Peyer's patch (tissue), 4 donors: ENCODE measurements around the gene MTFP1.

Experiments used
- POLR2A ChIP-seq, 2 donors: fragments of 450-650 bp; IDR thresholded peaks; one replicate each; pipeline ENCODE4 v1.5.1; 2017; ENCODE audit warnings: antibody characterized with exemption in 2 of 2, mild to moderate bottlenecking in 2 of 2, moderate library complexity in 2 of 2
- TF ChIP-seq, protein P1 (sequence below), 6 experiments: fragments of 450-650 bp in 4 of 6; fragments of 200-600 bp in 2 of 6; sonication (generic) in 1 of 6; IDR thresholded peaks; one replicate each; pipeline ENCODE4 v1.5.1; 2017 to 2019; ENCODE audit warnings: antibody characterized with exemption in 6 of 6, mild to moderate bottlenecking in 3 of 6, moderate library complexity in 1 of 6

DNA sequence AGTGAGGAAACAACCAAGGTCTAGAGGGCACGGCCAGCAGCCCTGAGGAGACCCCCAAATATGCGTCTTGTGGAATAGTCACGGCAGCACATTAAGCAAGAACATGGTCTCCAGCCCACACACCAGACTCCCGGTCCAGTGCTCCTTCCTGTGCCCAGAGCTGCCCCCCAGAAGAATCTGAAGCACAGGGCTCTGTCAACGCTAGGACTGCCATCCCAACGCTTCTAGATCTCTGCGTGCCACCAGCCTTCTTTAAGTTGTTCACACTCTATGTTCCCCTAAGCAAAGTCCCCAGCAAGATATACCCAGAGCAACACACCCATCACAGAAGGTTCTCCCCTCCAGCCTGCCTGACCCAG lies 32.3 kb upstream of the MTFP1 start:
- TF ChIP-seq, protein P1, sequence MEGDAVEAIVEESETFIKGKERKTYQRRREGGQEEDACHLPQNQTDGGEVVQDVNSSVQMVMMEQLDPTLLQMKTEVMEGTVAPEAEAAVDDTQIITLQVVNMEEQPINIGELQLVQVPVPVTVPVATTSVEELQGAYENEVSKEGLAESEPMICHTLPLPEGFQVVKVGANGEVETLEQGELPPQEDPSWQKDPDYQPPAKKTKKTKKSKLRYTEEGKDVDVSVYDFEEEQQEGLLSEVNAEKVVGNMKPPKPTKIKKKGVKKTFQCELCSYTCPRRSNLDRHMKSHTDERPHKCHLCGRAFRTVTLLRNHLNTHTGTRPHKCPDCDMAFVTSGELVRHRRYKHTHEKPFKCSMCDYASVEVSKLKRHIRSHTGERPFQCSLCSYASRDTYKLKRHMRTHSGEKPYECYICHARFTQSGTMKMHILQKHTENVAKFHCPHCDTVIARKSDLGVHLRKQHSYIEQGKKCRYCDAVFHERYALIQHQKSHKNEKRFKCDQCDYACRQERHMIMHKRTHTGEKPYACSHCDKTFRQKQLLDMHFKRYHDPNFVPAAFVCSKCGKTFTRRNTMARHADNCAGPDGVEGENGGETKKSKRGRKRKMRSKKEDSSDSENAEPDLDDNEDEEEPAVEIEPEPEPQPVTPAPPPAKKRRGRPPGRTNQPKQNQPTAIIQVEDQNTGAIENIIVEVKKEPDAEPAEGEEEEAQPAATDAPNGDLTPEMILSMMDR (IDR thresholded peaks at IDR 0.05), result no peak
- no peak for TF ChIP-seq POLR2A (IDR thresholded peaks at IDR 0.05)
